ENCODE measurements around the gene SRP54. TPM values are rescaled to one million over a fixed set of nuclear protein-coding genes. Genes with fewer than 3 reads are reported as not detected.
A peak's percentile ranks its signal among the peaks of the same experiment; 100 is the strongest.

The SRP54 gene
- total RNA-seq, 4 donors from 2014 or later: 40.5 to 48.9 (median 47.1) TPM

DNA sequence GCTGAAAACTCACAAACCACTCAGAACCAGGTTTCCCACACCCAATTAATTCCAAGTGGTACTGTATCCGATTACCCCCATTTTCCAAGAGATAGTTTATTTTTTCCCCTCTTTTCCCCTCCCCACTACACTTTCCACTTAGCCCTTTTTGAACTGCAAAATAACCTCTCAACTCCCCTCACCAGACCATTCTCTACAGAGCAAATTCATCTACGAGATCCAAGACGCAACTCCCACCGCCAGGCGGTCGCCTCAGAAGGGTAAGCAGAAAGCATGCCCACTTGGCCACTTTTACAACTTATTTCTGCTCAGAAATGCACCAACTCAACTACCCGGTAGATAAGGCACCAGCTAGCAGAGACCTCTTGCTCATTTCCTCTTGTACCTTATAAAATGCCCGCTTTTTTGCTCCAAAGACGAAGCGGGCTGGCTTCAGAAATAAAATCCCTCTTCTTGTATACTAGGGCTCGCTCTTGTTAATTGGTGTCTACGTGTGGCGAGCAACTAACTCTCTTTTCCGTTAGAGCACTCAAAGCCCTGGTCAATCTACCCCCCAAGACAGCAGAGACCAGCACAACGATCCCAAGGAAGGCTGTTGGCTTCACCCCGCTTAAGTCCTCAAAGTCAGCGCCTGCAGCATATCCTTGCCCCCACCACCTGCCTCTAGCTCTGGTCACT lies 910 bp upstream of the SRP54 start:
- peaks cover 2 to 53% (median 14%) of the 10 kb centered on the region in 3 donors for H3K4me1 ChIP-seq
- H3K9me3 ChIP-seq: no peaks in the 10 kb centered on the region
- ATAC-seq: no peak
- H3K36me3 ChIP-seq: no peaks in the 10 kb centered on the region
- 0 to 1% methylated on average over 1 to 16 of the region's 17 CpGs for WGBS, 2 donors (ENCODE audit: low coverage in 1 of 2)
- no peak for TF ChIP-seq EP300 (IDR thresholded peaks at IDR 0.05)
- TF ChIP-seq POLR2AphosphoS5 (IDR thresholded peaks at IDR 0.05): no peak
- TF ChIP-seq POLR2A (IDR thresholded peaks at IDR 0.05): no peak
- TF ChIP-seq, protein P1, sequence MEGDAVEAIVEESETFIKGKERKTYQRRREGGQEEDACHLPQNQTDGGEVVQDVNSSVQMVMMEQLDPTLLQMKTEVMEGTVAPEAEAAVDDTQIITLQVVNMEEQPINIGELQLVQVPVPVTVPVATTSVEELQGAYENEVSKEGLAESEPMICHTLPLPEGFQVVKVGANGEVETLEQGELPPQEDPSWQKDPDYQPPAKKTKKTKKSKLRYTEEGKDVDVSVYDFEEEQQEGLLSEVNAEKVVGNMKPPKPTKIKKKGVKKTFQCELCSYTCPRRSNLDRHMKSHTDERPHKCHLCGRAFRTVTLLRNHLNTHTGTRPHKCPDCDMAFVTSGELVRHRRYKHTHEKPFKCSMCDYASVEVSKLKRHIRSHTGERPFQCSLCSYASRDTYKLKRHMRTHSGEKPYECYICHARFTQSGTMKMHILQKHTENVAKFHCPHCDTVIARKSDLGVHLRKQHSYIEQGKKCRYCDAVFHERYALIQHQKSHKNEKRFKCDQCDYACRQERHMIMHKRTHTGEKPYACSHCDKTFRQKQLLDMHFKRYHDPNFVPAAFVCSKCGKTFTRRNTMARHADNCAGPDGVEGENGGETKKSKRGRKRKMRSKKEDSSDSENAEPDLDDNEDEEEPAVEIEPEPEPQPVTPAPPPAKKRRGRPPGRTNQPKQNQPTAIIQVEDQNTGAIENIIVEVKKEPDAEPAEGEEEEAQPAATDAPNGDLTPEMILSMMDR (IDR thresholded peaks at IDR 0.05): peak in 3 of 4 experiments; percentile 22 to 51 (median 30)
- peak overlapping the region; percentile 90 to 98 (median 94) for H3K27ac ChIP-seq
- peak overlapping the region; percentile 66 to 88 for H3K4me3 ChIP-seq
- no peaks in the 10 kb centered on the region for H3K27me3 ChIP-seq

DNA sequence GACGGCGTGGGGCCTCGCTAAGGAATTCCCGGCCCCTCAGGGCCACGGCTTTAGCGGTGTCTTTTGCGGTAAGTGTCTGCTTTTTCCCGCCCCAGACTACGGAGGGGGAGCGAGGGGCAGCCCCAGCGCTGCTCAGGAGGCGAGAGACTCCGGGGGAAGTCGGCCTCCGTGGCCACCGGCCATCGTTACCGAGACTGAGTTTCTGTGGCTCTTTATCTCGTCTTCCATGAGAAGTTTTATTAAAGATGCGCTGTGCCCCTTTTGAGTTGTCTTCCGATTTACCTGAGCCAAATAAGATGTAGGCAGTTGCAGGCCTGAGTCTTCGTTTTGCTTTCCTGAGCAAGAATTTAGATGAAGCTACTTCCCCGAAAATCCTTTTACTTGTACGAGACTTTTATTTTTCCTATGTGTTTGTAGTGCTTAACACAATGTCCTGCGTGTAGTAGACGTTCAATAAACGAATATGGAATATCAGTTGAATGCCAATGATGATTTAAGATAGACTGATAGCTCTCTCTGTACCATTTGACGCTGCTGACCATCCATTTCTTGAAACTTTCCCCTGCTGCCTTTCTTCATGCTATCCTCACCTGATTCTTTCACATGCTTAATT lies 462 bp downstream of the SRP54 start:
- Histone ChIP-seq H3K27ac (peak overlapping the region; percentile 90 to 98 (median 94)), H3K4me1 (peaks cover 2 to 54% (median 14%) of the 10 kb centered on the region in 3 donors), H3K9me3 (no peaks in the 10 kb centered on the region), H3K27me3 (no peaks in the 10 kb centered on the region), H3K36me3 (no peaks in the 10 kb centered on the region), H3K4me3 (peak overlapping the region; percentile 66 to 88)
- TF ChIP-seq EP300 (IDR thresholded peaks at IDR 0.05) (peak; percentile 27), POLR2AphosphoS5 (IDR thresholded peaks at IDR 0.05) (no peak), POLR2A (IDR thresholded peaks at IDR 0.05) (no peak)
- TF ChIP-seq, protein P1 (IDR thresholded peaks at IDR 0.05): no peak
- peak; percentile 9 for ATAC-seq
- WGBS, 2 donors (ENCODE audit: low coverage in 1 of 2): 0 to 1% methylated on average over 7 to 15 of the region's 28 CpGs

DNA sequence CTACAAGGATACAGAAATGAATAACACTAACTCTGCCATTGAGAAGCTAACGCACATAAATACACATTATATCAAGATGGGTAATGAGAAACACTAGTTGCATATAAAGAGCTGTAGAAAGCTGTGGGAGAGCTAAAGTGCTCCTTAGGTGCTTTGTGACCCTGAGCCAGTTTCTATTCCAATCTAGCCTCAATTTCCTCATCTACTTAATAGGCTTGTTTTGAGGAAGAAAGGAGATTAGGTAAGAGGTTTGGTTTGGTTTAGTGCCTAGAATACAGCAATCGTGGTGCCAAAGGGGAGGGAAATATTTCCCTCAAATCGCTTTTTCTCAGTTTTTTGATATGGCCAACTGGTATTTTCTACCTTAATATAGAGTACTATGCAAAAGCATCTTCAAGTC lies 994 bp downstream of the SRP54 start:
- no peaks in the 10 kb centered on the region for H3K36me3 ChIP-seq
- peaks cover 2 to 56% (median 14%) of the 10 kb centered on the region in 3 donors for H3K4me1 ChIP-seq
- H3K27ac ChIP-seq: peak overlapping the region in 3 of 4 donors; percentile 92 to 98 (median 96)
- TF ChIP-seq, protein P1 (IDR thresholded peaks at IDR 0.05): no peak
- TF ChIP-seq POLR2AphosphoS5 (IDR thresholded peaks at IDR 0.05): no peak
- TF ChIP-seq EP300 (IDR thresholded peaks at IDR 0.05): no peak
- TF ChIP-seq POLR2A (IDR thresholded peaks at IDR 0.05): no peak
- WGBS, 2 donors (ENCODE audit: low coverage in 1 of 2): 17 to 64% methylated on average over 2 to 3 of the region's 3 CpGs
- H3K9me3 ChIP-seq: no peaks in the 10 kb centered on the region
- ATAC-seq: no peak
- peak overlapping the region; percentile 66 to 88 for H3K4me3 ChIP-seq
- H3K27me3 ChIP-seq: no peaks in the 10 kb centered on the region

DNA sequence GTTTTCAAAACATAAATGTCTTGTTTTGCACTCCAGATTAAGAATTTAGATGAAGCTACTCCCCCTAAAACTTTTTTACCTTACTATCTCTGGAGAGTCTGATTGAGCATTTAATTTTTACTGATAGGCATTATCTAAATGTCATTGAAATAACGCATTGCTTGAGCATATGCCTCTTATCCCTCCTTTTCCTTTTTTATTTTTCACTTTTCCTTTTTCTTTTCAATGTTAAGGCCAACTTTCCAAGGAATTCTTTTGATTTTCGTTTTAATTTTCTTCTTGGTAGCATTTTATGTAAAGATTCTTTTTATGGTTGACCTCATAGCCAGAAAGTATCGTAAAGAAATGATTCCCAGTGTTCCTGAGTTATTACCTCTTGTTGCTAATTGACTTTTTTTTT lies 2.9 kb downstream of the SRP54 start:
- Histone ChIP-seq H3K36me3 (no peaks in the 10 kb centered on the region), H3K4me3 (no peak overlapping the region), H3K27ac (no peak overlapping the region), H3K9me3 (no peaks in the 10 kb centered on the region), H3K4me1 (peaks cover 2 to 58% (median 14%) of the 10 kb centered on the region in 3 donors), H3K27me3 (no peaks in the 10 kb centered on the region)
- 89 to 94% methylated on average over 3 of the region's 3 CpGs for WGBS, 2 donors (ENCODE audit: low coverage in 1 of 2)
- no peak for TF ChIP-seq POLR2A (IDR thresholded peaks at IDR 0.05)
- TF ChIP-seq POLR2AphosphoS5 (IDR thresholded peaks at IDR 0.05): no peak
- no peak for TF ChIP-seq EP300 (IDR thresholded peaks at IDR 0.05)
- TF ChIP-seq, protein P1 (IDR thresholded peaks at IDR 0.05): no peak
- ATAC-seq: no peak

All from gastroesophageal sphincter (tissue), 4 donors.